GM21447 (cell line): Measurements from ENCODE around the gene PDLIM4.

Experiments
- ATAC-seq: cut with Tn5 transposase; IDR thresholded peaks from one replicate; pipeline ENCODE4 v1.9.1; 2021; ENCODE audit not compliant: unreplicated experiment

PDLIM4 gene

DNA sequence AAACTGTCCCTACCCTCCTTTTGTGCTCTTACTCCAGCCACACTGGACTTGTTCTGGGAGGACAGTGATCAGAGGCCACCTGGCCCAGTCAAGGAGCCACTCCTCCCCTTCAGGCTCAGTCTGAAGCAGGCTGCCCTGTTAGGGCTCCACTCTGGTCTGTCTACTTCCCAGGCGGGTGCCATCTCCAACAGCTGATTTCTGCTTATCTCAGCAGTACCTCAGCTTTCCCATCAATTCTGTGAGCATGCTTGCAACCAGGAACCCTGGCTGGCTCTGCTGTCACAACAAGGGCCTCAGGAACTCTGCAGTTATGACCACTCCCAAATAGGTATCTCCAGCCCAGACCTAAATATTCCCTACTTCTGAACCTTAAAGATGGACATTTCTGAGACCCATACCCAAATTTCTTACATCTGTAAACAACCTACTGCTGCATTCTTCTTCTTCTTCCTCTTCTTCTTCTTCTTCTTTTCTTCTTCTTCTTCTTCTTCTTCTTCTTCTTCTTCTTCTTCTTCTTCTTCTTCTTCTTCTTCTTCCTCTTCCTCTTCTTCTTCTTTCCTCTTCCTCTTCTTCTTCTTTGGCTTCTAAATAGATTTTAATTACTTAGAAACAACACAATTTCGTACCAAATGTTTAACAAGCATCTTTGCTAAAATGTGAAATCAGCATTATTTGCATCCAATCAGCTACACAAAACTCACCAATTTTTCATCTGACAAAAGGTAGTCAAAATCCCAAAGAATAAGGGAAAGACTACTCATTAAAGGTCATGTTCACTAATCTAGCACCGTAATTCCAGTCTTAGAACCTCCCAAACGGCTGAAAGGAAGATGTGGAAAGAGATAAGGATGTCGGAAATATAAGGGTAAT is 23.1 kb downstream of the PDLIM4 start:
- ATAC-seq = no peak

DNA sequence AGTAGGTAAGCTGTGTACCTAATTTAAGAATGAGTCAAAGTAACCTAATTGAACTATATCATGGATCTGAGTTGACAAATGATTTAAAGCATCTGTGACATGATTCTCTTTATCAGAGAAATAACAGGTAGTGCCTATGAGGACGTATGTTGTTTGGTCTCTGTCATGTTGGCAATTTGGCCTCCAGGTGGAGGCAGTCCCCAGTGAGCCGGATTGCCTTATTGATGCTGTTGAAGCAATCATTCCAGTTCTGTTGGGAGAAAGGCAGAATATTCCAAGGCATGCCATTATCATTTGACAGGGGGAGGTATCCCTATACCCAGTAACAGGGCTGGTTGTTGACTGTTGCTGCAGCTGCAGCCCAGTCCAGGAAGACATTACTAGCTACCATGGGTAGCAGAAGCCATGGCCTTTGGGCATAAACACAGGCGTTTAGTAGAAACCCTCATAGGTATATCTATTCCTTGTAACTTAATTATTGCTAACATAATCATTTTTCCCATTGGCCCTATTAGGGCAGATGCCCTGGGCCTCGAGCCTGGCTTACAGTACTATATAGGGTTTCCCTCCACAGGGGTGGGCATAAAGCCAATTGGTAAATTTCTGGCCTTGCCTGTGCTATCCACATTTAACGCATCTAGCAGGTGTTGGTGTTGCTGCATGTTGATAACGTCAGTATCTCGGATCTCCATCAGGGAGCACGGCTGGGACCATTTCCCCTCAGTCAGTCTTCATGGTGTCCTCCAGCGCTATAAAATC is 24.5 kb downstream of the PDLIM4 start:
- ATAC-seq = no peak

DNA sequence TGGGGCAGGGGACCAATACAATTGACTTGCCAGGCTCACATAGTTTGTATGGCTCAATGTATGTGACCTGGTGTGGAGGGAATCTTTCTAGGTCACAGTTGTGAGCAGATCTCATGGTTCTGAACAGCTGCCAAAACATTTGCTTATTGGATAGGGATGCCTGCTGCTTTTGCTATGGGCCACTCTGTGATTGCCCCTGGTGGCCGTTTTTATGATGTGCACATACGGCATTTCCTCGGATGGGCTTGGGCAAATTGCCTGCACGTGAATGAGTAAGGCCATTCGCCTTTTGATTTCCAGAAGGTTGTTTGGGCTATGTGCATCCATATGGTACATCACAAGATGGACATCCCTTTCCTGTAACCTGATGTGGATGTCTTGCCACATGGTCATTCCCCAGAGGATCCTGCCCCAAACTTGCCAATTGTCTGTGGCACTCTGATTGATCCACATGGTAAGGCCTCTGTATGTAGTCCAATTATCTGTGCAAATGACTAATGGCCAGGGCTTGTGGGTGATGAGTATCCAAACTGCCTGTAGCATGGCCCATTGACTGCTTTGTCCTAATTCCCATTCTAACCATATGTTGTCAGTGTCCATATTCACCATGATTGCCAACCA is 26.0 kb downstream of the PDLIM4 start:
- ATAC-seq = no peak

DNA sequence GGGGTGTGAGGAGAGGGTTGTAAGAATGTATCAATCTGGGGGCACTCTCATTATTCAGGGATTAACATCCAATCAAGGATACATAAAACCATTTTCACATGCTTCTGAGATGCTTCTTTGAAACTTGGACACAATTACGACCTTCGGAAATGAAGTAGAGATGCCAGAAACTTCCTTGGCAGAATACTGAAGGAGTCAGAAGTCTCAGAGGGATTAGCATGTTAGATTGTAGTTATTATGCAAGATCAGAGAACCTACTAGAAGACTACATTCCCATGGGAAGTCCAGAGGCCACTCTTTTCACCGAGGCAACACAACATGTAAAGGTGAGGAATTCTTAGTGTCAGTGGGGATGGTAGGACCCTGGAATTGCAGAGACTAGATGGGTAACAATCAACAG is 31.6 kb downstream of the PDLIM4 start:
- no peak for ATAC-seq

DNA sequence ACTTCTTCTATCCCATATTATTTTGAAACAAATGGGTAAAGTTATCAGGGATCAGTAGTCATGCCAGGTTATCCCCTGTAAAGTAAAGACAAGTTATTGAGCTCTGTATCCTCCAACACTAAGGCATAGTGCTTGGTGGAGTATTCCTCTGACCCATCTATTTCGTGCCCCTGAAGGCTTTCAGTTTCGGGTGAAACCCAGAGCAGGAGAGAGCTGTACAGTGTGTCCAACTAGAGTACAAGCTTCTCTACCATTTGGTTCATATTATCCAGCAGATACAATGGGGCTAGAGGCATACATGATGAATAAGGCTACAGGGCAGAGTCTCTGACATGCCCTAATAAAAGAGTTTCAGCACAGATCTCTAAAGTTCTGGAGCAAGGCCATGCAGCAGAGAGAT is 33.5 kb downstream of the PDLIM4 start:
- ATAC-seq = no peak

DNA sequence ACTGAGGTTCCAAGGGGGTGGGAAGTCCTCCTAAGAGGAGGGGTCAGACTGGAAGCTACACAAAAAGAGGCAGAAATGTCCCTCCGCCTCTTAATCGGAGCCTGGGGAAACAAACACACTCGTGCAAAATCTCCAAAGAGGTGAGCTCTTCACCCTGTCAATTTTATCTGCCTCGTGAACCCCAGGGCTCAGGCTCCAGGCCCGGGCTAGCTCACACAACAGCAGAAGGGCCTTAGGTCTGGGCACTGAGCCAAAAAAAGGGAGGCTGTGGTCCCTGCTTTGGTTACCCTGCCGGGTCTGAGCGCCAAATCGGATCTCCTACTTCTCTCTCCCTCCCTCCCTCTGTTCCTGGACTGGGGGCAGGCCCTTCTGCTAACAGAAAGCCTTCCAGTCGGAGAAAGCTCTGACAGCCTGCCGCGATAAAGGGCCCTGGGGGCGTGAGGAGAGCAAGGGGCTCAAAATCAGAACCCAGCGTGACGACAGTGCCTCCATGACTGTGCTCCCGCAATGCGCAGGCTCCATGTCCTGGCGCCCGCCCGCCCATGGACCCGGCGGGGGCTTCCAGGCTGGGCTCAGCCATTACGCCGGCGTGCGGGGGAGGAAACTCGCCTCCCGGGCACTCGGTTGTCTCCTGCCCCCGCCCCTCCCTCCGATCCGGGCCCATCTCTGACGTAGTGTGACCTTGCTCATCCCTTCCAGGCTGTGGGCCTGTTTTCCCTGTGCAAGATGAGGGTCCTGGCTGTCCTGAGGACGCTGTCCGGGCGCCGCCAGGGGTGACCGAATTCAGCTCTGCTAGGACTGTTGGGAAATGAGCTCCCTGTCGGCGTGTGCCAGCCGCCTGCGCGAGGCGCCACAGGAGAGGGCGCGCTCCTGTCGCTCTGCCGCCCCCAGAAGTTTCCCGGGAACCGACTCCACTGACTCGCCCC is 35.8 kb downstream of the PDLIM4 start:
- peak; percentile 41 for ATAC-seq

DNA sequence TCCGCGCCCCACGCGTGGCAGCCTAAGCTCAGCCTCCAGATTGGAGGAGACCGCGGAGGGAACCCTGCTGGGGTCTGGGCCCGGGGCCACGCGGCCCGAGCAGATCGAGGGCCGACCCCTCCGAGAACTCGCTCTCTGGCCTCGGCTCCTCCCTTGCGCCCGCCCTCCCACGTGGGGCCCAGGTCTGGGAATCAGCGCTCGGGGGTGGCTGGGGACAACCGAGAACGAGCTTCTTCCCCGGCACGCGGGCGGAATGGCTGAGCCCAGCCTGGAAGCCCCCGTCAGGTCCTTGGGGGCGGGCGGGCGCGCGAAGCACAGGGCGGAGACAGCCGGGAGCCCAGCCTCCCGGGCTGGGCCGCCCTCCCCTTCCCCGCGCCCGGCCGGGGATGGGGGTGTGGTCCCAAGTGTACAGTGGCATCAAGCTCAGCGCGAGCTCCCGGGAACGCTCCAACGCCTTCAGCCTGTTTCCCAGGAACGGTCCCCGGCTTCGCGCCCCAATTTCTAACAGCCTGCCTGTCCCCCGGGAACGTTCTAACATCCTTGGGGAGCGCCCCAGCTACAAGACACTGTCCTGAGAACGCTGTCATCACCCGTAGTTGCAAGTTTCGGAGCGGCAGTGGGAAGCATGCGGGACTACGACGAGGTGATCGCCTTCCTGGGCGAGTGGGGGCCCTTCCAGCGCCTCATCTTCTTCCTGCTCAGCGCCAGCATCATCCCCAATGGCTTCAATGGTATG is 36.7 kb downstream of the PDLIM4 start, which contains the start of gene SLC22A4:
TSS of gene SLC22A4 (plus strand) at position 403 of the 736 bp plus-strand sequence. CDS start at position 626, 223 bp downstream.
- peak; percentile 49 for ATAC-seq

DNA sequence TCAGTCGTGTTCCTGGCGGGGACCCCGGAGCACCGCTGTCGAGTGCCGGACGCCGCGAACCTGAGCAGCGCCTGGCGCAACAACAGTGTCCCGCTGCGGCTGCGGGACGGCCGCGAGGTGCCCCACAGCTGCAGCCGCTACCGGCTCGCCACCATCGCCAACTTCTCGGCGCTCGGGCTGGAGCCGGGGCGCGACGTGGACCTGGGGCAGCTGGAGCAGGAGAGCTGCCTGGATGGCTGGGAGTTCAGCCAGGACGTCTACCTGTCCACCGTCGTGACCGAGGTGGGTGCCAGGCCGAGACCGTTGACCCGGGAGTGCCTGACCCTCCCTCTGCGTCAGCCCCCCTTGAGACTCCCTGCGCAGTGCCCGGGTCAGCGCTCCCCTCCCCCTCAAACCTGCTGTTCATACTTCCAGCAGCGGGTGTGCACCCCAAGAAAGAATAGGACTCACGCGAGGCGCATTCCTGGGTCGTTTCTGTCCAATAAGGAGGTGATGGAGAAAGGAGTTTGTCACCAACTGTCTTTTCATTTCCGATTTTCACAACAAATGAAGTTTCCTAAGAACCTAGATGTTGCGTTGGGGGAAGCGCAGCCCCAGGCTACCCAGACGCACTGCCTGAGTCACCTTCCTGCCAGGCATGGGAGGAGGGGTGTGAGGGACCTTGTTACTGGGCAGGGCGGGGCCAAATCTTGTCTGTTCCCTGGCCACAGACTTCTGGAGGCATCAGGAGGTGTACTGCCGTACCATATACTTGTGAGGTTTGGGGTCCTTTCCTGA is 37.4 kb downstream of the PDLIM4 start:
- ATAC-seq = peak; percentile 5

DNA sequence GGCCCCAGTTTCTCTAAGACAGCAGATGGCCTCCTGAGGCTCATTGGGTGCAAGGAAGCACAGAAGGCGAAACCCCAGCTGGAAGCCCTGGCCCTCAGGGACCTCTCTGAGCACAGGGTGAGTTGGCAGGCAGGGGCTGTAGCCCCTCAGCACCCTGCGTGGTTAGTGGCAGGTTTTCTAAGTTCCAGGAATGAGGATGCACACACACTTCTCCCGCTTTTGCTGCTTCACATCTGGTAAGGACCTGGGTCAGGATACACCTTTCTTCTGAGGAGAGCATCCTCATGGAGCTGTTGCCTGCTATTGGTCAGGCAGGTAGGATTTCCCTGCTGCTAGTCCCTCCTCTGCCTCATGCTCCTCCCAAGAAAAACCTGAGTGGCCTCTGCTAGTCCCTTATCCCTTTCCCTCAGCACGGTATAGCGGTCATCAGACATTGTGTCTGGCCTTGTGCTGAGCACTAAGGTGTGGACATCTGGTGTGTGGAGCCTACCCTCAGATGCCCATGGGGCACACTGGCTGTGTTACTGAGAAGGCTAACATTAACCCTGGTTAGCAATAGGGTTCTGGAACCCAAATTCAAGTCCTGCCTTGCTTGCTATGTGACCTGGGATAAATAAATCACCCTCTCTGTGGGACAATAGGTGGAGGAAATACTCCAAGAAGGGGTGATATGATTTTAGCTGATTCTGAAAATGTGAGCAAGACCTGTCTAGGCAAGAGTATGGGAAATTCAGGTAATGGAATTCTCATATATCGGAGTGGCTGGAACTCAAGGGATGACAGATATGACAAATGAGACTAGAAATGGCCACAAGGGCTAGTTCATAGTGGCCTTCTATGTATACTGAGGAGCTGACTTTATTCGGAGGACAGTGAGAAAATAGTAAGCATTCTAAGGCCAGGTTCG is 38.3 kb downstream of the PDLIM4 start:
- ATAC-seq = no peak

DNA sequence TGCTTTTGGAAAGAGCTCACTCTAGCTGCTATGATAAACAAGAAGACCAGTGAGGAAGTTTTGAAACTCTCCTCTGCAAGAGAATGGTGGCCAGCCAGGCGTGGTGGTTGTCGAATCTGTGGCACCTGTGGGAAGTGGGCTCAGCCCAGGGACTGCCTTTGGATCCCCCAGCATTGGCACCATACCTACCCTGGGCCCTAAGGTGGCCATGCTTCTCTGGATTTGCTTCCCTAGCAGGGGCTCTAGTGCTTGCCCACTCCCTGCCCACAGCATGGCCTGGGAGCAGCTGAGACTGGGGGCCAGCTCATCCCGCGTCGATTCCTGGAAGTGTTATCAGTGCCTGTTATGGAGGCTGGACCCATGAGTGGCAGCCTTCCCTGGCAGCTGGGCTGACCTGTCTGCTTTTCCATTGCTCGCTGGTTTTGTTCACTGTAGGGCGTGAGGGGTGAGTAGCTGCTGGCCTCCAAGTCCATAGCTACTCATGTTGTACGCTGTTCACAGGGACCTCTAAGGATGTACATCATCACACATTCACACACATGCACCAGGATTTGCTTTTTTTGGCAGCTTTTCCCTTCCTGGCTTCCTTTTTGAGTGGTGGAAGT is 39.0 kb downstream of the PDLIM4 start:
- ATAC-seq = no peak

DNA sequence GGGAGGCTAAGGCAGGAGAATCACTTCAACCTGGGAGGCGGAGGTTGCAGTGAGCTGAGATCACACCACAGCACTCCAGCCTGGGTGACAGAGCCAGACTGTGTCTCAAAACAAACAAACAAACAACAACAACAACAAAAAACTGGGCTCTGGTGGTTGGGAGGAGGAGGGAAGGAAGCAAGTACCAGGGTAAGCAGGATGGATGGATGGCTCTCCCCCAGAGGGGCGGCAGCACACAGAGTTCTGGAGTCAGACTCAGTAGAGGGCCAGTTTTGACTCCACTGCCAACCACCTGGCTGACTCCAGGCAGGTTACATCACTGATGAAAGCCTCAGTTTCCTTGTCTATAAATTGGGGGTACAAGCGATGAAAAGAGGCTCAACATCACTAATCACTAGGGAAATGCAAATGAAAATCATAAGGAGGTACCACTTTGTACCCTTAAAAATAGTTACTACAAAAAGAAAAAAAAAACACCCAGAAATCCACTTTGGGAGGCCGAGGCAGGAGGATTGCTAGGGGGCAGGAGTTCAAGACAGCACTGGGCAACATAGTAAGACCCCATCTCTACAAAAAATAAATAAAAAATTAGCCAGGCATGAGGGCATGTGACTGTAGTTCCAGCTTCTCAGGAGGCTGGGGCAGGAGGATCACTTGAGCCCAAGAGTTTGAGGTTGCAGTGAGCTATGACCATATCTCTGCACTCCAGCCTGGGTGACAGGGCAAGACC is 39.9 kb downstream of the PDLIM4 start:
- no peak for ATAC-seq

DNA sequence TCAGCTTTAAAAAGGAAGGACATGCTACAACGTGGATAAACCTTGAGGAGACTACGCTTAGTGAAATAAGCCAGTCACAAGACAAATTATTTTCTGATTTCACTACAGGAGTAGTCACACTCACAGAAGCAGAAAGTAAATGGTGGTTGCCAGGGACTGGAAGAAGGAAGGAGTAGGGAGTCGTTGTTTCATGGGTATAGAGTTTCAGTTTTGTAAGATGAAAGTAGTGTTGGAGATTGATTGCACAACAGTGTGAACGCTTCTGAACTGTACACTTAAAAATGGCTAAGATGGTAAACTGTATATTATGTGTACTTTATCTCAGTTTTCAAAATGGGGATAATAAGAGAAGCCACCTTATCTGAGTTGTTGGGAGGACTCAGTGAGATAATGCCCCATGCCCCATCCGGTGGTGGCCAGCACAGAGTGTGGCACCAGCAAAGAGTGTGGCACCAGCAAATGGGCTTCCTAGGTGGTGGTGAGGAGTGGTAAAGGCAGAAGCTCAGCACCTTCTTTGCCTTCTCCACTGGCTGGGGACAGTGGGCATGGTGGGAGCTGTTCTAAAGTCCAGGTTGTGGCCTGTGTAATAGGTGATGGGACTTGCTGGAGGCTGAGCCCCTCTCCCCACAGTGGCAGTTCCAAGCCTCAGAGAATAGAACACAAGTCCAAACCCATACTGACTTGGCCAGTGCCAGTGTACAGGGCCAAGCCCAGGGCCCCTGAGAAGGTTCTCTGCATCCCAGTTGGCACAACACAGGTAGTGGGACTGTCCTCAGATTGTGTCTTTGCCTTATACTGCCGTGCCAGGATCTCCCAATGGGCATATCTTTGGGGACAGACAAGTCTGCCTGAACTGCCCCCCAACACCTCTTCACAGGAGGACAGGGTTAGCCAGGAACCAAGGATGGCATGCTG is 41.1 kb downstream of the PDLIM4 start:
- no peak for ATAC-seq

DNA sequence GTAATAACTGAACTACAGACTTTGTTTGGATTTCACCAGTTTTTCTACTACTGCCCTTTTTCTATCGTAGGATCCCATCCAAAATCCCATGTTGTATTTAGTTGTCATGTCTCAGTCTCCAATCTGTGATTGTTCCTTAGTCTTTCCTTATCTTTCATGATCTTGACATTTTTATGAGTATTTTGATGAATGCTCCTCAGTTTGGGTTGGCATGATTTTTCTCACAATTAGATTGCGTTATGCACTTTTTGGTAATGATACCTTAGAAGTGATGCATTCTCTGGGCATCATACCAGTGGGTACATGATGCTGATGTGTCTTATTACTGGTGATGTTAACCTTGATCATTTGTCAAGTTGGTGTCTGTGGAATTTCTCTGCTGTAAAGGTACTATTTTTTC is 42.4 kb downstream of the PDLIM4 start:
- no peak for ATAC-seq

DNA sequence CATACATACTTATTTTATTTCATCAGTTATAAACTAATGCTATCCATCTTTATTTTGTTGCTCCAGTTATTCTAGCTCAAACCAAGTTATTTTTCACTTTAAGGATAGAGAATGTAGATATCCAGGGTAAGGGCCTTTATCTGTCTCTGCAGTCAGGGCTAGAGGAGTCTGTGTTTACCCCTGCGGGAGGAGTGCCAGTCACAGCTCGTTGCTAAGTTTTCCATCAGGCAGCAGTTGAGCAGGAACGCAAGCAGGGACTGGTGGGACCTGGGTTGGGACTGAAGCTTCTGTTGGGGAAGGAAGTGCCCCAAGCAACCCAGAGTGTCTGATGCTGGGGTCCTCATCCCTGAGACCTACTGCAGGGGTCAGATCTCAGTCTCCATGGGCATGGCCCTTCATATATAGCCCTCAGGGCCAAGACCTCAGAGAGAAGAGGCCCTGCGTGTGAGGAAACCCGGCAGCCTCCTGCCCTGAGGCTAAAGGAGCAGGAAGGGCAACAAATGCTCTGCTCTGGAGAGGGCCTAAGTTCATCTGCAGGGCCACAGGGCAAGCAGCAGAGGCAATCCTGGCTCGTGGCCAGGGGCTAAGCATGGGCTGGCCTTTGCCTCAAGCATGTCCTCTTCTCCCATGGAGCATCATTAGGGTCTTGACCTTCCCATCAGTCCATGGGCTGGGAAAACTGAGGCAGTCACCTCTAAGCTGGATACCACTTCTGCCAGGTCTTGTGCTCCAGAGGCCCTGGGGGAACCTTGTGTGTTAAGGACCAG is 43.3 kb downstream of the PDLIM4 start:
- no peak for ATAC-seq
